Myocyte (in vitro differentiated cells): ENCODE data around the gene PUS3. TPM values are rescaled to one million over a fixed set of nuclear protein-coding genes. Genes with fewer than 3 reads are reported as not detected.

Experiments
- DNase-seq: peaks from one replicate; pipeline ENCODE4 v3.0.0-alpha.2; 2012; ENCODE audit warnings: low read depth
- total RNA-seq: library from RNA; depleted of rRNA; stranded (reverse); fragments of >200 nt; gene quantifications from 2 replicates; pipeline ENCODE4 v1.2.3, GENCODE V29; 2014

PUS3 gene
- total RNA-seq, 1 donor from 2014 or later = 13.0 TPM

DNA sequence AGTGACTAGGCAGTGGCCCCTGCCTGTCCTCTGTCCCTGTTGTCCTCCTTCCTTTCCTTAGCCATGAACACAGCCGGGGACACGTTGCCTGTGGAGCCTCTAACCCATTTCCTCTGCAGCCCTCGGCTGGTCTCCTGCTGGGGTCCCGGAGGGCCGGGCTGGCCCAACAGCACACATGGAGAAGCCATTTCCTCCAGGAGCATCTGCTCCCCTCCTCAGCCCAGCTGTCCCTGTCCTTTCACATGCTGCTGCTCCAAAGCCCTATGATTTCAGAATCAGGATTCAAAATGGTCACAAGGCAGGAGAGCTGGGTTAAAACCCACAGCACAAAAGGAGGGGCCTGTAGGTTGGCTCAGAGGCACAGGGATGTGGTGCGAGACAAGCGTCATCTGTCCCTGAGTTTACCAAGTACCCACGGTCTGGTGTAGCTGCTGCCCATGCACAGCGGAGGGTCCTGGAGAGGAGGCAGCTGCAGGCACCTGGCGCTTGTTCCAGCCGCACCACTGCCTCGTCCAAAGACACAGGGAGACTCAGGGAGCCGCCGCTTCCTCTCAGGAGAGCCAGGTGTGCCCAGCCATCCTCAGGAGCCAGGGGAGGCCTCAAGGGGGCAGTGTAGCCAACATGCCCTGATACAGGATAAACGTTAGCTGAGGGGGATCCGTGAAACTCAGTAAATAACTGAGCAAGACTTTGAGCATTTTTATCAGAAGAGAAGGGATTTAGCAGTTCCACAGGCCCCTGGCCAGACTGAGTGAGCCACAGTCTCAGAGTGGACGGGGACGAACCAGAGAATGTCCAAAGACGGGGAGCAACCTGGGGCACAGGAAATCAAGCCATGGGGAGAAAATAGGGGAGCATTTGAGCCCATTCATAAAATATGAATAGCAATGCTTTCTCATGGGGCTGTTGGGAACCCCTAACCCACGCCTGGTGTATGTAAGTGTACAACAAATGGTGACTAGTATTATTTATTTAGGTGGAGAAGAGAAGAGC lies 38.9 kb upstream of the PUS3 start:
- DNase-seq = peak; percentile 79

DNA sequence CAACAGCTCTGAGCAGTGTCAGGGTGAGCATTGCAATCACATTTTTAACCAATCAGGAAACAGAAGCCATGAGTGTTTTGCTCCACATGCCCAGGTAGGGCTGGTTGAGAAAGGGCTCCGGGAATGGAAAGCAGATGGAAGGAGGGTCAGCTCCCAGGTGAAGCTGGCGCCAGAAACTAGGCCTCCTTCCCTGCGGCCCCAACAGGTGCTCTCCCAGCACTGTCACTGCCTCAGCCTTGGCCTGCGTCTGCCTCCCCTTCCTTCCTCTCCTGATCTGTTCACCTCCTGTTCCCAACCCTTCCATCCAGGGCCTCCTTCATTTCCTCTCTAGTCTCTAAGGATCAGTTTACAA lies 38.2 kb upstream of the PUS3 start:
- DNase-seq = no peak

DNA sequence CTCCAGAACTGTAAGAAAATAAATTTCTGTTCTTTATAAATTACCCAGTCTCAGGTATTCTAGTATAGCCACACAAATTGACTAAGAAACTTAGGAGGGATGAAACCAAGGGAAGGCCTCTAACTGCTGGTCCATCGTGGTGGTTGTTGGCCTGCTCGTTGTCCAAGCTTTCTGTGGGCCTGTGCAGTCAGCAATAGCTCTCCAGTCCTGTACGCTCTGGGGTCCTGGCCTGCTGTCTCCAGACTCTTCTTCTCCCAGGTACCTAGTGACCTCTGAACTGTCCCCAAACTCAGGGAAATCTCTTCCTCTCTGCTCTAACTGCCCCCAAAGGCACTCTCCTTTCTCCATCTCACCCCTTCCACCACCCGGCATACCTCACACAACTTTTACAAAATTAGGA lies 37.1 kb upstream of the PUS3 start:
- no peak for DNase-seq

DNA sequence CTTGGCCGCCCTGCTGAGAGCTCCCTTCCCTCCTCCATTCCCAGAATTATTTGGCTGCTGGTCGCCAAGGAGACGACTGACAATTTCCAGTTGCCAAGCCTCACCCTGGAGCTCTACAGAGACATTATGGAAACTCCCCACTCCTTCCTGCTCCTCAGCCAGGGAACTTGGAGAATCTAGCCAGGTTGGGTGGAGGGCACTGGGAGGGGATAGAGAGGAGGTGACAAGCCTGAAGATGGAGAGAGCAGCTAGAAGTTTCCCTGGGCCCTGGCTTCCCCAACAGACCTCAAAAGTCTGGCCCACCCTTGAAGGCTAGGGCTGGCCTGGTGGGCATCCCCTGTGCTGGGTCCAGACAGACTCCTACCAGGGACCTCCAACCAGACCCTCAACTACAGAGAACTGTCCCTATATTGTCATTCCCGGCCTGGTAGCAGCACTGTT lies 36.1 kb upstream of the PUS3 start:
- DNase-seq = no peak

DNA sequence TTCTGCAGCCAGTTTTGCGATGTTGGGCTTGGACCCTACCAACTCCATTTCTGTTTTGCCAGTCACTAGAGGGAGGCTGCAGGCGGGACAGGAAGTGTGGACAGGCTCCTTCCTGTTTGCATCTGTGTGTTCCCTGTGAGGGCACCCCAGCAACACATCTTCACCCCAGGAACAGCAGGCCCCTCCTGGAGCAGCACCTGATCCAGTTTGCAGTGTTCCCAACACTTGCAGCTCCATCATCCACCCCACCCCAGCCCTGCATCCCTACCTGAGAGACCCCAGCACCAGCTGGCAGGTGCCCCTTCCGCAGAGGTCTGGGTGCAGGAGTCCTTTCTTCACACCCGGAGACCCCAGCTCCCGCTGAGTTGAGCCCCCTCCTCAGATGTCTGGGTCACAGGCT lies 35.4 kb upstream of the PUS3 start:
- no peak for DNase-seq

DNA sequence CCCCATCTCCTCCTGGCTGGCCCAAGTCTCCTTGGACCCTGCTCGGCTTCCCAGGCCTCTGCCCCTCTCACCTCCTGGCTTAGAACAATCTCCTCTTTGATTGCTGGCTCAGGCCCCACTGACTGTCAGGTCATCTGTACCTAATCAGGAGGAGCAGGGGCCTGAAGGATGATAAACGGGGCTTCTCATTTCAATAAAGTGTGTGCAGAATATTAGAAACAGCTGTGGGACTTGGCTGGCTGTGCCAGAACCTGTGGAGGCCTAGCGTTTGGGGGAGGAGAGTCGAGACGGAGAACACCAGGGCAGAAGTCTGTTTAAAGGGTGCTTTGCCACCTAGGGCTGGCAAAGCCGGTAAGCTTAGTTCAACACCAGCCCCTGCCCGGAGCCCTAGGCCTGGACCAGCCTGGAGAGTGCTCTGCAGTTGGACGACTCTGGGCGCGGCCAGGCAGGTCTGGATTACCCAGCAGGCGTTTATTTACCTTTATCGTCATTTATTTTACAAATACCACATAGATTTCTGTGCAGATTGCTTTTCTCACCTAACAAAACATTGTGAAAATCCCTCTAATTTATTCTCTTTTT lies 32.7 kb upstream of the PUS3 start:
- no peak for DNase-seq

DNA sequence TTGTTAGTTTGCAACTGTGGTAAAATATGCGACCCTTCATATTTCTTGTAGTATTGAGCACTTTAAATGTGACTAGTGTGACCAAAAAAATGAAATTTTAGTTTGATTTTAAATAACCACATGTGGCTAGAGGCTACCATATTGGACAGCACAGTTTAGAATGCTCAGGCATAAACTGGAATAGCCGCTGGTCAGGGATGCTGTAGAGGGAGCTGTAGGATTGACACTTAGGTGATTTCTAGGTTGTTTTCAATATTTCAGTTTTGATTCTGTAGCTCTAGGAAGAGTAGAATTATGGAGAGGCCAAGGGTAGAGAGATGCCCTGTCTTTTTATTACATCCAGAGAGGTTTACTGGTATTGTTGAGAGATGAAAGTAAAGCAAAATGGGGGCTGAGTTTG lies 32.0 kb upstream of the PUS3 start:
- no peak for DNase-seq

DNA sequence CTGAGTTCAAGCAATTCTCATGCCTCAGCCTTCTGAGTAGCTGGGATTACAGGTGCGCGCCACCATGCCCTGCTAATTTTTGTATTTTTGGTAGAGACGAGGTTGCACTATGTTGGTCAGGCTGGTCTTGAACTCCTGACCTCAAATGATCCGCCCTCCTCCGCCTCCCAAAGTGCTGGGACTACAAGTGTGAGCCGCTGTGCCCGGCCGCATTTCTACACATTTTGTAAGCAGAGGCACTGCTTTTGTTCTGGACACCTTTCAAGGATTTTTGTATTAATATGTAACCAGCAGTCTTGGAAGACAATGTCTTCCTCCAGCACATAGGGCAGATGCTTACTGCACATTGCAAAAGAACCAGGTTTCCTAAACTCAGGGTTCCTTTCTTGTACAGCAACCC lies 31.5 kb upstream of the PUS3 start:
- DNase-seq = no peak

DNA sequence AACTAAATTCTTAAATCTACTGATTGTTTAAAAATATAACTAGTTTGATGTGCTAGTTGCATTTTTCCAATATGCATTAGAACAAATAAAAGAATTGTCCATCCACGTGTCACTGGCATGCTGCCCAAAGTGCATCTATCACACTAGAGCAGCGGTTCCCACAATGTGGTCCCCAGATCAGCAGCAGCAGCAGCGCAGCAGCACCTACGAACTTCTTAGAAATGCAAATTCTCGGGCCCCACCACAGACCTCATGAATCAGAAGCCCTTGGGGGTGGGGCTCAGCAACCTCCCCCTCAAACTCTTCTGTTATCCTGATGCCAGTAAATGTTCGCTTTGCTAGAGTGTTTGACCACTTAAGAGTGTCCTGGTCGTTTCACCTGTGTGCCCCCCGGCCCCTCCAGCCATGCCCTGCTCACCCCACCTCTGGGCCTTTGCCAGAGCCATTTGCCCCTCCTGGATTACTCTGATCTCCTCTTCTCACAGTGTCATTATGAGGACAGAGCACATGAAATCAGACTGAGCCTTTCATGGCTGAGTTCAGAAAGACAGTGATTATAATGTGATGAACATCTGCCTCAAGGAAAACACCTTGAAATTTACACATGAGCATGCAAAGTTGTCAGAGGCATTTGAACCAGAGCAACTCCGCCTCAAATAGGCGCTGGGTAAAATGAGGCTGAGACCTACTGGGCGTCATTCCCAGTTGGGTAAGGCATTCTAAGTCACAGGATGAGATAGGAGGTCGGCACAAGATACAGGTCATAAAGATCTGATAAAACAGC lies 30.2 kb upstream of the PUS3 start:
- DNase-seq = no peak

DNA sequence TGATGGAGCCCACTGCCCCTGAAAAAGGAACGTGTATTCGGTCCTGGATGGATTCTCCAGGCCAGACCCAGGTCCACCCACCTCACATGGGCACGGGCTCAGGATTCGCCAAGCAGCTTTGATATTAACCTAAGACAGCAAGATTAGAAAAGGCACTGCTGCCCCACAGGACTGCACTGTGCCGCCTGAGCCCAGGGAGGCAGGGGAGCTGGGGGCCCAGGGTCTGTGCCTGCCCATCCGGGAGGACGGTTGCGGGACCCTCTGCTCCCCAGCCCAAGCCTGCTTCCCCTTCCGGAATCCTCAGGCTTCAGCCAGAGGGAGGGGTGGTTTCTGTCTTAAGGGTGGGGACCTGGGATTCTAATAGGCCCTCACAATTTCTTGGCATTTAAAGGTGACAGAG lies 29.3 kb upstream of the PUS3 start:
- DNase-seq = no peak

DNA sequence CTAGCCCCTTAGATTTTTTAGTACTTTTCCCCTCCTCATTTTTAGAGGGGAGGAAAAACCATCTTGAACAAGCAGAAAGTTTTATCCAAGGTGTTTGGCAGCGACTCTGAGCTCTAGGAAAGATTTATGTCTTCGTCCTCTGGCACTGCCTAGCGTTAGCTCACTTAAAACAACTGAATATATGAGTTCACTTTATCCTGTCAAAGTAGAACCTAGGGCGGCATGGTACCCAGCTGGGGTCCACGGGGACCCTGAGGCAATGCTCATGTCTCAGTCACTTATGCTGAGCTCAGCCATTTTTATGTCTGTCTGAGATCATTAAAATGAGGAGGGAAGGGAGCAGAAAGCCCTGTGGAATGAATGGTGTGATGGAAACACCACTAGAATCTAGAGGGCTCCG lies 28.7 kb upstream of the PUS3 start:
- no peak for DNase-seq

DNA sequence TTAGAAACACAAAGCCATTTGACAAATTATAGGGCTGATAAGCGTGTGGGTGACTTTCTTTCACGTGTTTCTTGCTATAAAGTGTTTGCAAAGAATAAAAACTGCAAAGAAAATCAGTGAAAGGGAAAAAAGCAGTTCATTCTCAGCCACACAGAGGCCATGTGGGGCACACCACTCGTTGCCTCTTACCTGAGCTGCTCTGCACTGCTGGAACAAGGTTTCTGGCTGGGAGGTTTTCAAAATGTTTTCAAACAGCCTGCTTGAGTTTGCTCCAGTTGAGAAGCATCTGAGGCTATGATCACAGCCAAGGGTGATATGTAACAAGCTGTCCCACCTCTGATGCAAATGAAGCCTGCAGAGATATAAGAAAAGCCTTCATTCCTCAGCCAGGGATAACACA lies 28.1 kb upstream of the PUS3 start:
- no peak for DNase-seq

DNA sequence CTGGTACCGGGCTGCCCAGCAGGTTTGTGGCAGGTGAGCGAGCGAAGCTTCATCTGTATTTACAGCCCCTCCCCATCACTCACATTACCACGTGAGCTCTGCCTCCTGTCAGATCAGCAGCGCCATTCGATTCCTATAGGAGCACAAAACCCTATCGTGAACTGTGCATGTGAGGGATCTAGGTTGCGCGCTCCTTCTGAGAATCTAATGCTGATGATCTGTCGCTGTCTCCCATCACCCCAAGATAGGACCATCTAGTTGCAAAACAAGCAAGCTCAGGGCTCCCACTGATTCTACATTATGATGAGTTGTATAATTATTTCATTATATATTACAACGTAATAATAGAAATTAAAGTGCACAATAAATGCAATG lies 27.1 kb upstream of the PUS3 start:
- no peak for DNase-seq

DNA sequence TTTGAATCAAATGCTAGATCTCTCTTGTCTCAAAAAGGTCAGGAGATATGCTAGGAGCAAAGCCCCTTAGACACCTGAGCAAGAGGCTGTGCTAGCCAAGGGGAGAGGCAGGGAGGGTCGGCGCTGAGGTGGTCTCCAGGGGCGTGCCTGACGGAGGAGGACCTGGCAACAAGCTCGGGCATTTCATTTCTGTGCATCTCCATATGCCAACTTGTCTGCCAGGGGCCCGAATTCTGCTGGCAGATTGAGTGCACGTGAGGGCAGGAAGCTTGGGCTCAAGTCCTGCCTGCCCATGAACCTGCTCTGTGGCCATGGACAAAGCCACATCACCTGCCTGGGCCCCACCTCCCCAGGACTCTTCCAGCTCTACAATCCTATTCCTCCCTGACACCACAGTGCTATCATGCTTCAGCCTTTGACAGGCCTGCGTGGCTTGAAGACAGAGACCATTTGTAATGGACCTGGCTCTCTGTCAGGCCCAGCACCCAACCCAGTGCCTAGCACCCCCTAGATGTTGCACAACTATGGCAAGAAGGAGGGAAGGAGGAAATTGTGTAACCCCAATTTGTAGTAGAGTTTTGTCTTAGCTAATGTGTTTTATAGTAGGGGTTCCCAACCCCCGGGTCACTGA lies 26.6 kb upstream of the PUS3 start:
- DNase-seq = no peak

DNA sequence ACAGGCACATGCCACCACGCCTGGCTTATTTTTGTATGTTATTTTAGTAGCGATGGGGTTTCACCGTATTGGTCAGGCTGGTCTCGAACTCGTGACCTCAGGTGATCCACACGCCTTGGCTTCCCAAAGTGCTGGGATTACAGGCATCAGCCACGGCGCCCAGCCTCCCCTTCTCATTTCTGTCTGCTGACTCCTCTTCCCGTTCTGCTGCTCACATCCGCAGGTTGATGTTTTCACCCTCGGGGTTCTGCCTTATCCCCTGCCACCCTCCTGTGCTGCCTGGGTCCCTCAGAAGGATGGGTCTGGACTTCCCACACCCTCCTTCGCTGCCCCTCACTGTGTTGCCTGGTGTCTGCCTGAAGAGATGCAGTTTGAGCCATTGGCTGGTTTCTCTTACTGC lies 23.7 kb upstream of the PUS3 start:
- no peak for DNase-seq

DNA sequence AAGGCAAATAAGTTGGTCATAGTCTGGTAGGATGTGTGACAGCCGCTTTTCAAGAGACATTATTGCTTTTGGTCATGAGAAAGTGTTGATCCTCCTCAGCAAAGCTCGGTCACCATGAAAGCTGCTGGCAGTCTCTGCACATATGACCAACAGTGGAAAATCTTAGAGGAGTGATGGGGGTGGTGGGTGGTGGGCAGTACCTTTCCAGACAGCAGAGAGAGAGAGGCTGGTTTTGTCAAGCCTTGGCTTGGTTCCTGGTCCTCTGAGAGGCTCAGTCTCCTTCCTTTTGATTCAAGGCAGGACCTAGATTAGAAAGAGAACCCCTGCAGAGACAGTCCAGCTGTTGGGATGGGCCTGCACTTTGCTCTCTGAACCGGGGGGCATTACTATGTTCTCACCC lies 22.8 kb upstream of the PUS3 start:
- DNase-seq = no peak

DNA sequence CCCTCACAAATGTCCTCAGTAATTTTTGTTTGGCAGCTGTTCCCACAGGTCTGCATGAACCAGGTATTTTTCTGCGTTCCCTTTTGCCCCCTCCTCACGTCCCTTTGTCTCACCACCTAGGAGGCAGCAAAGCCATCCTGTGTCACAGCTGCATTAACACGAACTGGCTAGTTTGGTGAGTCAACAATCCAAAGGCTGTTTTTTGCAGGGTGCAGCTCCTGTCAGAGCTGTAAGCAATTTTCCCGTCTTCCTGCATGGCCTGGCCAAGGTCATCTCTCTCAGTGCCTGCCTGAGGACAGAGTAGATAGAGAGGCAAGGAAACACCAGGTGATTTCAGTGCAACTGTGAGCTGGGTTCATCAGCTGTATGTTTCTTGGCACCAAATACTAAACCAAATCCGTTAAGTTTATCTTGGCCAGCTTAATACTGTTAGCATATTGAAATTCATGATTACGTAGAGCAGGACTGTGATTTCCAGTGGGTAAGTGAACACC lies 22.3 kb upstream of the PUS3 start:
- no peak for DNase-seq

DNA sequence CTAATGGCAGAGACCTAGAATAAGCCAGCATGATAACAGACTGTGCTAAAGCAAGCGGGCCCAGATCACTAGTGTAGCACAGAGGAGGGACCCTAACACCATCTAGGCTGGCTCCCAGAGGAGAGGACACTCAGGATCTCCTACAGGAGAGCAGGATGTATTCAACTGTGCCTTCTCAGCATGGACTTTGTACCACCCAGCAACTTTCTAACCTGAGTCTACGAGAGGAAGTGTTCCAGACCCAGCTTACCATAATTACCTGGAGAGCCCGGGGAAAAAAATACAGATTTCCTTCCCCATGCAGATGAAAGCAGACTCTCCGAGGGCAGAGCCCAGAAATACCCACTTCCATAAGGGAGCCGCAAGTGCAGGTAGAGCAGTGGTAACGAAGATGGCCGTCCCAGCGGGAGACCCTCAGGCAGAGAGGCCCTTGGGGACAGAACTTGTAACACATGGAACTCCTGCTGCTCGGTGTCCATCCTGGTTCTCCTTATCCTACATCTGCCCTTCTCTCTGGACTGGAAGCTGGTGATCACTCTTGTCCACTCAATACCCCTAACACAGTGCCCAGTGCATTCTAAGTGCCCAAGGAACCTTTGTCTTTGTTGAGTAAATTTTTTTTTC lies 21.5 kb upstream of the PUS3 start:
- no peak for DNase-seq

DNA sequence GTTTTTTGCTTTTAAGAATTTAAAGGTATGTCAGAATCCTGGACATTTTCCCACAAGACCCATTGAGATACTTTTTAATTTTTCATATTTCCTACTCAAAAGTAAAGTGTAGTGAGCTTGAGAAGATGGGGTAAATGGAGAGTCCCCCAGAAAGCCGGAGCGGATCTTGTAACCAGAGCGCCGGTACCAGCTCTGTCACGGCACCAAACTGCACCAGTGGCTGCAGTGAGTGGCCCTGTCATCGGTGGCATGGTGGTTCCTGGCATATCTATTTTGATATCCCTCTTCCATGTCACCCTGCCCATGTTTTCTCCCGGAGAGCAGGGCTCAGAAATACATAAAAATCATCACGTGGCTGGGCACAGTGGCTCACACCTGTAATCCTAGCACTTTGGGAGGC lies 20.6 kb upstream of the PUS3 start:
- DNase-seq = no peak

DNA sequence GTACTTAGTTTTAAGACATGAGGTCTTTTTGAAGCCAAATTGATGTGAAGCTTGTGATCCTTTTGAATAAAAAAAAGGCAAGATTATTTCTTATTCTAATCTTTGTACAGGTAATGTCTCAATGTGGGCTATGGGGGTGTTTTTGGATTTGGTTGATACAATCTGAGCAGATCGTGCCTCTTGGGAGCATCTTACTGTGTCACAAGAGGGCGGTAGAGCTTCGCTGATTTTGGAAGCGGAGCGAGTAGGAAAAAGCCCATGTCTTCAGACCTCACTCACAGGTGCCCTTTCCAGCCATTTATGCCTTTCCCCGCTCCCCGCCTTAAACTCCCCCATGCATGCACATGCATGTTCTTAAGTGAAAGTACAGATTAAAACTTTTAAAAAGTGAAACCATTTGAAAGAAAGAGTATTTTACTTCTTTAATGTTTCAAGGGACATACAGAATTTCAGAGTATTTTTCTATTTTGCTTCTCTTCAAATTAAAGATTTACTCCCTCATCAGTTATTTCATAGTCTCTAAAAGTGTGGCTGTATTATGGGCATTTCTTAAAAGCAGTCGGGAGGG lies 20.1 kb upstream of the PUS3 start:
- DNase-seq = peak; percentile 83

DNA sequence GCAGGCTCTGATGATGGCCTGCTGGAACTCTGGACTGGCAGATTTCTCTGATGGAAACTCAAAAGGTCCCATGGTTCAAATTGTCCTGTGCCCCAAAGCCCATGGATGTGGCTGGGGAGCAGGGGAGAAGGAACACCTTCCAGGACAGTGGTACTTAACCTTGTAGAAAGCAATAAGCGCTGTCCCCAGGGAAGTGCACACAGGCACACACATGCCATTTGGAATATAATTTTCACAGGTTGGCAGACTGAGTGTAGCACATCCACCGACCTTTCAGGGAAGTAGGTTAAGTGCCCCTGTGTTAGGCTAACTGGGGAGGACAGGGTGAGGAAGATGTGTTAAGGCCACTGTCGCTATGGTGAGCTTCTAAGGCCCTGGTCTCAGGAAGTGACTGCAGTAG lies 19.1 kb upstream of the PUS3 start:
- DNase-seq = no peak
